AG09319 (cell line): ENCODE measurements around the gene CHI3L2.

Experiments used
- DNase-seq: peaks from one replicate; pipeline ENCODE4 v3.0.0-alpha.2; 2010; ENCODE audit warnings: low read depth; ENCODE audit errors: extremely low read depth
- CTCF ChIP-seq: IDR thresholded peaks from 2 replicates; pipeline ENCODE4 v1.5.1; 2011; ENCODE audit warnings: low read depth, mild to moderate bottlenecking, inconsistent platforms, low read length, moderate library complexity

Gene CHI3L2

GRCh38 chr1:111222308-111223125, 5.0 kb upstream of the CHI3L2 start:
- peak; percentile 89 for TF ChIP-seq CTCF

GRCh38 chr1:111223126-111223685, 4.3 kb upstream of the CHI3L2 start:
- no peak for DNase-seq
- TF ChIP-seq CTCF, result no peak

More at GRCh38 chr1:111222308-111223125, 5.0 kb upstream of the CHI3L2 start:
- no peak for DNase-seq

GRCh38 chr1:111225091-111225490, 2.4 kb upstream of the CHI3L2 start:
- TF ChIP-seq CTCF, result no peak

GRCh38 chr1:111225717-111226400, 1.7 kb upstream of the CHI3L2 start:
- no peak for DNase-seq
- no peak for TF ChIP-seq CTCF

More at GRCh38 chr1:111225091-111225490, 2.4 kb upstream of the CHI3L2 start:
- DNase-seq, result no peak

- TF ChIP-seq CTCF, result no peak
- peak; percentile 37 for DNase-seq
Observed at GRCh38 chr1:111227851-111228747, 586 bp downstream of the CHI3L2 start.

GRCh38 chr1:111228748-111229126, 1.2 kb downstream of the CHI3L2 start:
- no peak for DNase-seq
- no peak for TF ChIP-seq CTCF
